Measurements from ENCODE around the gene ADGRG1.

ADGRG1 gene

DNA sequence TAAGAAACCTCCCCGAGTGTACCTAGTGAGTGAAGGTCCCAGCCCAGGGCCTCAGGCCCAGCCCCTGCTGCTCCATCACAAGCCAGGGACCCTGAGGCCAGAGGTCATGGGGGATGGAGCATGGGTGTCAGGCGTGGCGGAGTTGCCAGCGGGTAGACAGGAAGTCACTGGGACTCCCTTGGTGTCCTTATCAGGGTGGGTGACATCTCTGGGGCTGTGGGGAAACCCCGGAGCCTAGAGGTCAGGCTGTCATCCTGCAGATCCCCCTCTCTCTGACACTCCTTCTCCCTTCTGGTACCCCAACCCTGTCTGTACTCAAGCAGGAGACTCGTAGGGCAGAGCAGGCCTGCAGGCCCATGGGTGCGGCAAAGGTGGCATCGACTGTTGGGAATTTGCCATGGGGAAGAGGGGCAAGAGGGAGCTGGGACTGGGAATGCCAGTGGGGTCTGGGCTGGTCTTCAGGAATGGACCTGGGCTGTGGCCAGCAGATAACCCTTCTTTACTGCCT is 10.8 kb upstream of the ADGRG1 start:
- Histone ChIP-seq H3K4me3 (ENCODE audit: low read length) (no peak overlapping the region), H3K9ac (ENCODE audit: low read length) (no peak overlapping the region), H3F3A (ENCODE audit: insufficient read depth, low read length) (no peaks in the 10 kb centered on the region; the same call in 1 of the 2 replicates), H4K20me1 (ENCODE audit: insufficient read depth, low read length) (no peaks in the 10 kb centered on the region), H3K36me3 (replicated peaks; ENCODE audit: insufficient read depth, low read length) (no peaks in the 10 kb centered on the region), H3K79me2 (ENCODE audit: low read length) (peaks cover 24% of the 10 kb centered on the region), H3K27me3 (replicated peaks; ENCODE audit: insufficient read depth, low read length) (no peaks in the 10 kb centered on the region), H3K4me2 (ENCODE audit: low read depth, low read length) (no peak overlapping the region), H3K9me3 (replicated peaks; ENCODE audit: insufficient read depth, low read length) (no peaks in the 10 kb centered on the region), H3K27ac (ENCODE audit: low read length) (no peak overlapping the region), H3K9me2 (replicated peaks; ENCODE audit: insufficient read depth, low read length) (no peaks in the 10 kb centered on the region), H2AFZ (ENCODE audit: low read length) (no peak overlapping the region), H3K4me1 (ENCODE audit: low read length) (peaks cover 17% of the 10 kb centered on the region)
- no peak for TF ChIP-seq EZH2 (optimal IDR thresholded peaks at IDR 0.05; ENCODE audit: low read depth, low read length)
- TF ChIP-seq EZH2phosphoT487 (IDR thresholded peaks at IDR 0.05; ENCODE audit: low read length) = no peak
- TF ChIP-seq, protein P1, sequence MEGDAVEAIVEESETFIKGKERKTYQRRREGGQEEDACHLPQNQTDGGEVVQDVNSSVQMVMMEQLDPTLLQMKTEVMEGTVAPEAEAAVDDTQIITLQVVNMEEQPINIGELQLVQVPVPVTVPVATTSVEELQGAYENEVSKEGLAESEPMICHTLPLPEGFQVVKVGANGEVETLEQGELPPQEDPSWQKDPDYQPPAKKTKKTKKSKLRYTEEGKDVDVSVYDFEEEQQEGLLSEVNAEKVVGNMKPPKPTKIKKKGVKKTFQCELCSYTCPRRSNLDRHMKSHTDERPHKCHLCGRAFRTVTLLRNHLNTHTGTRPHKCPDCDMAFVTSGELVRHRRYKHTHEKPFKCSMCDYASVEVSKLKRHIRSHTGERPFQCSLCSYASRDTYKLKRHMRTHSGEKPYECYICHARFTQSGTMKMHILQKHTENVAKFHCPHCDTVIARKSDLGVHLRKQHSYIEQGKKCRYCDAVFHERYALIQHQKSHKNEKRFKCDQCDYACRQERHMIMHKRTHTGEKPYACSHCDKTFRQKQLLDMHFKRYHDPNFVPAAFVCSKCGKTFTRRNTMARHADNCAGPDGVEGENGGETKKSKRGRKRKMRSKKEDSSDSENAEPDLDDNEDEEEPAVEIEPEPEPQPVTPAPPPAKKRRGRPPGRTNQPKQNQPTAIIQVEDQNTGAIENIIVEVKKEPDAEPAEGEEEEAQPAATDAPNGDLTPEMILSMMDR (IDR thresholded peaks at IDR 0.05; ENCODE audit: low read length) = no peak
- no peak for DNase-seq

DNA sequence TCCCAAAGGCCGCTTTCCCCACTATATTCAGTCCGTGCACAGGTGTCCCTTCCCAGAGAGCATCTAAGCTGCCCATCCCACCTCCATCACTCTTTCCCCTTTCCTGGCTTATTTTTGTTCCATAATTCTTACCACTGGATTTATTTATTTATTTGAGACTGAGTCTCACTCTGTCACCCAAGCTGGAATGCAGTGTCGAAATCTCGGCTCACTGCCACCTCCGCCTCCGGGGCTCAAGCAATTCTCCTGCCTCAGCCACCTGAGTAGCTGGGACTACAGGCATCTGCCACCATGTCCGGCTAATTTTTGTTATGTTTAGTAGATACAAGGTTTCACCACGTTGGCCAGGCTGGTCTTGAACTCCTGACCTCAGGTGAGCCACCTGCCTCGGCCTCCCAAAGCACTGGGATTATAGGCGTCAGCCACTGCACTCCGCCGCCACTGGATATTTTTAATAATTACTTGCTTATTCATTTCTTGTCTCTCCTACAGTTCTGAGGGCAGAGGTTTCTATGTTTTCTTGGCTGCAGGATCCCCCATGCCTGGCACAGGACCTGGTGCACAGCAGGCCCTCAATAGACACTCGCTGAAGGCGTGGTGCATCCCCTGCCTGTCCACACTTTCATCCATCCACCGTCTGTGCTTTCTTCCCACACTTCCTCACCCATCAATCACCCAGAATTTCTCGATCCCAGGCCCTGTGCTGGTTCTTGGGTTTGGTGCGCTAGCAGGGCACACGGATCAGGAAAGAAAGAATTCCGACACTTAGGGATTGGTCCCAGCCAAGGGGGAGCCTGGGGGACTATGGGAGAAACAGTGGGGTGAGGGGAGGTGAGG is 9.9 kb upstream of the ADGRG1 start:
- TF ChIP-seq EZH2 (optimal IDR thresholded peaks at IDR 0.05; ENCODE audit: low read depth, low read length) (no peak), EZH2phosphoT487 (IDR thresholded peaks at IDR 0.05; ENCODE audit: low read length) (no peak)
- TF ChIP-seq, protein P1 (IDR thresholded peaks at IDR 0.05; ENCODE audit: low read length) = no peak
- Histone ChIP-seq H3K27me3 (replicated peaks; ENCODE audit: insufficient read depth, low read length) (no peaks in the 10 kb centered on the region), H3K4me2 (ENCODE audit: low read depth, low read length) (no peak overlapping the region), H3K9me3 (replicated peaks; ENCODE audit: insufficient read depth, low read length) (no peaks in the 10 kb centered on the region), H3K27ac (ENCODE audit: low read length) (no peak overlapping the region), H3K4me1 (ENCODE audit: low read length) (peaks cover 26% of the 10 kb centered on the region), H3K9me2 (replicated peaks; ENCODE audit: insufficient read depth, low read length) (no peaks in the 10 kb centered on the region), H3K9ac (ENCODE audit: low read length) (no peak overlapping the region), H2AFZ (ENCODE audit: low read length) (no peak overlapping the region), H3K36me3 (replicated peaks; ENCODE audit: insufficient read depth, low read length) (no peaks in the 10 kb centered on the region), H4K20me1 (ENCODE audit: insufficient read depth, low read length) (no peaks in the 10 kb centered on the region), H3K79me2 (ENCODE audit: low read length) (peaks cover 26% of the 10 kb centered on the region), H3K4me3 (ENCODE audit: low read length) (no peak overlapping the region), H3F3A (ENCODE audit: insufficient read depth, low read length) (peaks cover 6% of the 10 kb centered on the region)
- no peak for DNase-seq

DNA sequence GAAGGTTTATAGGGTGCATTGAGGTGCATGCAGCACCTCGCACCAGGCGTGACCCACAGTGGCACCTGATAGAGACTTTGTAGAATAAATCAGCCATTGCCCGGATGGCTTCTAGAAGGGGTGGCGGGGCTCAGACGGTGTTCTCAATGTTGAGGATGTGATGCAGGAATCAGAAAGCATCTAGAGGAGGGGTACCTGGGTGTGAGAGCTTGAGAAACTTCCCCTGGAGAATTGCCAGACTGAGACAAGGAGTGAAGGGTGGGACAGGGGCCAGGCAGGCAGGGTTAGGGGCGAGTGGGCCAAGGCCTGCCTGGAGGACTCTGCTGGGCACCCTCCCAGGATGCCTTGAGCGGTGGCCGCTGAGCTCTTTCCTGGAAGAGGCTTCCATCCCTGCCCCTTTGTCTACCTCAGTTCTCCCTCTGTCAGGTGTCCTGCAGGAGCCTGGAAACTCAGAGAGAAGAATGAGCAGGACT is 9.3 kb upstream of the ADGRG1 start:
- H3K79me2 ChIP-seq (ENCODE audit: low read length) = peaks cover 33% of the 10 kb centered on the region

More for the DNA sequence above, 9.3 kb upstream of the ADGRG1 start:
- no peaks in the 10 kb centered on the region for H4K20me1 ChIP-seq (ENCODE audit: insufficient read depth, low read length)
- H3K36me3 ChIP-seq (replicated peaks; ENCODE audit: insufficient read depth, low read length) = no peaks in the 10 kb centered on the region
- H3F3A ChIP-seq (ENCODE audit: insufficient read depth, low read length) = peaks cover 9% of the 10 kb centered on the region
- DNase-seq = no peak
- peak overlapping the region; percentile 71 for H3K4me3 ChIP-seq (ENCODE audit: low read length)
- H2AFZ ChIP-seq (ENCODE audit: low read length) = no peak overlapping the region
- no peaks in the 10 kb centered on the region for H3K9me3 ChIP-seq (replicated peaks; ENCODE audit: insufficient read depth, low read length)
- peak overlapping the region; percentile 43; the same call in 1 of the 2 replicates for H3K27ac ChIP-seq (ENCODE audit: low read length)
- H3K9me2 ChIP-seq (replicated peaks; ENCODE audit: insufficient read depth, low read length) = no peaks in the 10 kb centered on the region
- H3K4me1 ChIP-seq (ENCODE audit: low read length) = peaks cover 32% of the 10 kb centered on the region
- peak overlapping the region; percentile 70; the same call in 1 of the 2 replicates for H3K9ac ChIP-seq (ENCODE audit: low read length)
- peak overlapping the region; percentile 81 for H3K4me2 ChIP-seq (ENCODE audit: low read depth, low read length)
- TF ChIP-seq, protein P1 (IDR thresholded peaks at IDR 0.05; ENCODE audit: low read length) = no peak
- TF ChIP-seq EZH2phosphoT487 (IDR thresholded peaks at IDR 0.05; ENCODE audit: low read length) = no peak
- TF ChIP-seq EZH2 (optimal IDR thresholded peaks at IDR 0.05; ENCODE audit: low read depth, low read length) = no peak
- no peaks in the 10 kb centered on the region for H3K27me3 ChIP-seq (replicated peaks; ENCODE audit: insufficient read depth, low read length)
